ENCODE results near the gene CLCN1. TPM values are rescaled to one million over a fixed set of nuclear protein-coding genes. Genes with fewer than 3 reads are reported as not detected.

The CLCN1 gene
- polyA plus RNA-seq, 2 of the 4 experiments (the other 2 are of a cell fraction) = 0.08 TPM; not detected in 1

DNA sequence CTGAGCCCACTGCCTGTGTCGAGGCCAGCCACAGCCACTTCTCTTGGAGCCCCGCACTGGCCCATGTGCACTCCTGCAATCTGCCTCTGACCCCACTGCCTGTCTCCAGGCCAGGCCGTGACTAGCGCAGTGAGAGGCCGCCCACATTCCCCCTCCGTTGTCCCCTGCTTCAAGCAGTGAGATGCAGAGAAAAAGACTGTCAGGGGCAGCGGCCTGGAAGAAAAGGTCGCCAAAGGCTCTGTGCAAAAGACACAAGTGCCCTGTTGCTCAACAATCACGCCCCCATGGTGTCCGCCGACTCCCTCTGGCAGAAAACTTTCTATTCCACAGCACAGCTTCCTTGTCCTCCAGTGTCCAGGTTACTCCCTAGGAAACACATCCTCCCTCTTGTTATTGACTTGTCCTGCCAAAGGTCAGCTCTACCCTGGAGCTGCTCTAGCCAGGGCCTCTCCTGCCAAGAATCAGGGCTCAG is 36.7 kb downstream of the CLCN1 start:
- no peak for TF ChIP-seq E2F6 (IDR thresholded peaks at IDR 0.05; ENCODE audit: borderline replicate concordance, low read depth)
- no peak for TF ChIP-seq RCOR1 (IDR thresholded peaks at IDR 0.05; ENCODE audit: low read depth, low read length)
- TF ChIP-seq FOXS1 (CRISPR knock-in tag; IDR thresholded peaks at IDR 0.05) = no peak
- no peak for TF ChIP-seq PHF8 (IDR thresholded peaks at IDR 0.05; ENCODE audit: borderline replicate concordance, low read depth)
- no peak for TF ChIP-seq SREBF2 (IDR thresholded peaks at IDR 0.05)
- TF ChIP-seq ELK1 (IDR thresholded peaks at IDR 0.05; ENCODE audit: low read depth, low read length) = no peak
- no peak for TF ChIP-seq BHLHE40 (IDR thresholded peaks at IDR 0.05; ENCODE audit: low read depth, low read length)
- no peak for TF ChIP-seq POLR2AphosphoS2 (conservative IDR thresholded peaks at IDR 0.05; ENCODE audit: low read length)
- TF ChIP-seq MYC (IDR thresholded peaks at IDR 0.05; ENCODE audit: borderline replicate concordance, low read length) = no peak
- TF ChIP-seq JUNB (IDR thresholded peaks at IDR 0.05) = no peak
- TF ChIP-seq ESRRA (IDR thresholded peaks at IDR 0.05; ENCODE audit: borderline replicate concordance, low read length) = no peak
- TF ChIP-seq HOXB13 (CRISPR knock-in tag; IDR thresholded peaks at IDR 0.05; ENCODE audit: low read depth) = no peak
- TF ChIP-seq, protein P1, sequence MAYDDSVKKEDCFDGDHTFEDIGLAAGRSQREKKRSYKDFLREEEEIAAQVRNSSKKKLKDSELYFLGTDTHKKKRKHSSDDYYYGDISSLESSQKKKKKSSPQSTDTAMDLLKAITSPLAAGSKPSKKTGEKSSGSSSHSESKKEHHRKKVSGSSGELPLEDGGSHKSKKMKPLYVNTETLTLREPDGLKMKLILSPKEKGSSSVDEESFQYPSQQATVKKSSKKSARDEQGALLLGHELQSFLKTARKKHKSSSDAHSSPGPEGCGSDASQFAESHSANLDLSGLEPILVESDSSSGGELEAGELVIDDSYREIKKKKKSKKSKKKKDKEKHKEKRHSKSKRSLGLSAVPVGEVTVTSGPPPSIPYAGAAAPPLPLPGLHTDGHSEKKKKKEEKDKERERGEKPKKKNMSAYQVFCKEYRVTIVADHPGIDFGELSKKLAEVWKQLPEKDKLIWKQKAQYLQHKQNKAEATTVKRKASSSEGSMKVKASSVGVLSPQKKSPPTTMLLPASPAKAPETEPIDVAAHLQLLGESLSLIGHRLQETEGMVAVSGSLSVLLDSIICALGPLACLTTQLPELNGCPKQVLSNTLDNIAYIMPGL (CRISPR knock-in tag; IDR thresholded peaks at IDR 0.05; ENCODE audit: borderline replicate concordance) = no peak
- FAIRE-seq = no peak
- CTCF ChIA-PET = interaction anchor here (0.5 kb wide), 1 partner anchor 113 kb away, joined by 3 read pairs; no protein-coding TSS in a partner anchor
- 75% methylated on average over 11 of the region's 11 CpGs for WGBS (ENCODE audit: missing lambda C conversion rate)
- H3K4me3 ChIP-seq = no peak overlapping the region
- H3K4me2 ChIP-seq = no peak overlapping the region
- H3K27ac ChIP-seq = no peak overlapping the region
- no peak for ATAC-seq
- H3K4me1 ChIP-seq = no peaks in the 10 kb centered on the region
- POLR2A ChIA-PET = no interaction called here
- no peaks in the 10 kb centered on the region for H3K9me3 ChIP-seq
- no peak for DNase-seq (ENCODE audit: low read depth in 1 of 2, low spot score in 1 of 2)

DNA sequence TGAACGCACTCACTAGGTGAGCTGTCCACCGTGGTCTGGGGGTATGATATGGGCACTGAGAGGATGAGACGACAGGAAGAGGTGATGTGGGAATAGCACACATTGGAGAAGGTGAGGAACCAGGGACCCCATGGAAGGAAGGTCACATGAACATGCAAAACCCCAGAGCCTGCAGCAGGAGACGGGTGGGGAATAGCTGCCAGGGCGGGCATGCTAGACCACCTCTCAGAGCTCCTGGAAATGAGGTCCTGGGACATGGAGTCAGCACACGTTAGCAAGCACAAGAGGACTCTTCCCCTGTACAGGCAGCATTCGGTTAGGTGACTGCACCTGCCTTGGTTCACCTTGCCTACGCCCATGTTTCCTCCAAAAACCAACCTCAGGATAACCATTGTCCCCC is 38.5 kb downstream of the CLCN1 start:
- no peak for TF ChIP-seq JUNB (IDR thresholded peaks at IDR 0.05)
- no peak for TF ChIP-seq ESRRA (IDR thresholded peaks at IDR 0.05; ENCODE audit: borderline replicate concordance, low read length)
- no peak for TF ChIP-seq EHMT2 (IDR thresholded peaks at IDR 0.05; ENCODE audit: low read depth)
- no peak for TF ChIP-seq KDM5A (IDR thresholded peaks at IDR 0.05)
- TF ChIP-seq, protein P2, sequence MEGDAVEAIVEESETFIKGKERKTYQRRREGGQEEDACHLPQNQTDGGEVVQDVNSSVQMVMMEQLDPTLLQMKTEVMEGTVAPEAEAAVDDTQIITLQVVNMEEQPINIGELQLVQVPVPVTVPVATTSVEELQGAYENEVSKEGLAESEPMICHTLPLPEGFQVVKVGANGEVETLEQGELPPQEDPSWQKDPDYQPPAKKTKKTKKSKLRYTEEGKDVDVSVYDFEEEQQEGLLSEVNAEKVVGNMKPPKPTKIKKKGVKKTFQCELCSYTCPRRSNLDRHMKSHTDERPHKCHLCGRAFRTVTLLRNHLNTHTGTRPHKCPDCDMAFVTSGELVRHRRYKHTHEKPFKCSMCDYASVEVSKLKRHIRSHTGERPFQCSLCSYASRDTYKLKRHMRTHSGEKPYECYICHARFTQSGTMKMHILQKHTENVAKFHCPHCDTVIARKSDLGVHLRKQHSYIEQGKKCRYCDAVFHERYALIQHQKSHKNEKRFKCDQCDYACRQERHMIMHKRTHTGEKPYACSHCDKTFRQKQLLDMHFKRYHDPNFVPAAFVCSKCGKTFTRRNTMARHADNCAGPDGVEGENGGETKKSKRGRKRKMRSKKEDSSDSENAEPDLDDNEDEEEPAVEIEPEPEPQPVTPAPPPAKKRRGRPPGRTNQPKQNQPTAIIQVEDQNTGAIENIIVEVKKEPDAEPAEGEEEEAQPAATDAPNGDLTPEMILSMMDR (IDR thresholded peaks at IDR 0.05) = no peak
- TF ChIP-seq PBX3 (IDR thresholded peaks at IDR 0.05) = no peak
- no peak for TF ChIP-seq NR3C1 (IDR thresholded peaks at IDR 0.05)
- TF ChIP-seq TP53 (CRISPR knock-in tag; IDR thresholded peaks at IDR 0.05) = no peak
- TF ChIP-seq ATOH8 (CRISPR knock-in tag; IDR thresholded peaks at IDR 0.05; ENCODE audit: low read depth) = no peak
- DNase-seq (ENCODE audit: low read depth in 1 of 2, low spot score in 1 of 2) = no peak

More for the DNA sequence above, 38.5 kb downstream of the CLCN1 start:
- no peaks in the 10 kb centered on the region for H3K4me1 ChIP-seq
- ChIA-PET CTCF (interaction anchor here (0.6 to 2.1 kb wide), 3 partner anchors 14 to 114 kb away, joined by 3 to 7 read pairs (median 5); no protein-coding TSS in a partner anchor), POLR2A (no interaction called here)
- H3K9me3 ChIP-seq = no peaks in the 10 kb centered on the region
- WGBS (ENCODE audit: missing lambda C conversion rate) = 59% methylated on average over 8 of the region's 8 CpGs
- H3K27ac ChIP-seq = no peak overlapping the region
- FAIRE-seq (no peak), ATAC-seq (no peak)
- H3K4me2 ChIP-seq = no peak overlapping the region
- H3K4me3 ChIP-seq = no peak overlapping the region
